ENCODE measurements around the gene HDGF.

- TF ChIP-seq CTCF (IDR thresholded peaks at IDR 0.05) (peak; percentile 89 to 99 (median 94)), POLR2A (IDR thresholded peaks at IDR 0.05) (no peak)
Measured at GRCh38 chr1:156725683-156726280, 25.7 kb downstream of the HDGF start.
